GM19438 (cell line): ENCODE data around the gene PTPRT.
"Not testable (repeated sequence)": the region's sequence is repeated elsewhere in the genome, so short reads cannot be mapped to it uniquely, and the experiment has no call there.

Source experiments
- ATAC-seq: cut with Tn5 transposase; IDR thresholded peaks from one replicate; pipeline ENCODE4 v1.9.1; 2021; ENCODE audit warnings: low read depth; ENCODE audit not compliant: unreplicated experiment

PTPRT gene

DNA sequence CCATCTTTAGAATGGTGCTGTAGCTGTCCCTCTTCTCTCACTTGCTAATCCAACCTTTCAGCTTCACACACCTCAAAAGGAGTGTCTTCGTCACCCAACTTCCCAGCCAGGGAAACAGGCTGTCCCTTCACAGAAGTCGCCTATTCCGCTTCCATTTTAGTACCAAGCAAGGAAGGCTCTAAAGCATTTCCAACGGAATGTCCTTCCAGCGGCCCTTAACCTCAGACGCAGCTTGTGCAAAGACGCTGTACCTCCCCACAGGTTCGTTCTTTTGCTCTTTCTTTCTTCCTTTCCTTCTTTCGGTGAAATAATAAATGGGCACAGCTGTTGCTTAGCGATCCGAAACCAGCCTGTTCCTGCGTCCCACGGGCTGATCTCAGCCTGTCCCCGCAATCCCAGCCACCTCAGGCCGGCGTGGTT lies 1.5 kb downstream of the PTPRT start:
- ATAC-seq, result no peak

- ATAC-seq, result no peak
Measured at GRCh38 chr20:43187476-43188233, 2.1 kb downstream of the PTPRT start.

- no peak for ATAC-seq
Measured at GRCh38 chr20:43186312-43186711, 3.4 kb downstream of the PTPRT start.

GRCh38 chr20:43185901-43186300 lies 3.8 kb downstream of the PTPRT start:
- ATAC-seq, result no peak

DNA sequence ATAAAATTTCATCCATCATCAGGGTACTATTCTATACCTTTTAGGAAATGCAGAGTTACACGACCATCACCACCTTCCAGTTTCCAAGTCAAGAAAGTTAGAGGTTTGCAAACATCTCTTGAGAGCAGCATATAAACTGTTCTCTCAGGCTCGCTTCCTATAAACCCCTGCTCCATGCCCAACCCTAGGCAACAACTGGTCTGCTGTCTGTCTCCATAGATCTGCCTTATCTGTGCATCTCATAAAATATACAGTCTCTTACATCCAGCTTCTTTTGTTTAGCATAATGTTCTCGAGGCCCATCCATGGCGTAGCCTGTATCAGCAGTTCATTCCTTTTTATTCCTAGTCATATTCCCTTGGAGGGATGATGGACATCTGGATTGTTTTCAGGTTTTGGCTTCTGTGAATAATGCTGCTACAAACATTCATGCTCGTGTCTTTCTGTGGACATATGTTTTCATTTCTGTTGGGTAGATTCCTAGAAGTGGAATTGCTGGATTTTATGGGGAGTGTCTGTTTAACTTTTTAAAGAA lies 6.1 kb downstream of the PTPRT start:
- ATAC-seq, result no peak

- ATAC-seq, result no peak
Measured at GRCh38 chr20:43178080-43178479, 11.6 kb downstream of the PTPRT start.

DNA sequence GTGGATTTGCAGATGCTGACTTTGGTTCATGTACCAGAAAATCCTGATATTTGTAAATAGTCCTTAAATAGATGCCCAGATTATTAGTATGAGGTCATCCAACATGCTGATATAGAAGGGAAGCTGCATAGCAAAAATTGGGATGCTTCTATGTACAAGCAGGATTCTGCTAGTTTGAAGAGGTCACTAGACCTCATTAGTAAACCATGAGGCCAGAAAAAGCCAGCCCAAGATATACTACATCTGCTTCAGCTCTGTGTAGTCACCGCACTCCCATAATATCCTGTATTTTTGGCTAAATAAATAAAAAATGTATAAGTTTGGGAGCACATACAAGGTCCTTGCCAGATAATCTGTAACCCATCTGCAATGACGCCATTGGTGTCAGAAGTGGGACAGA lies 13.0 kb downstream of the PTPRT start:
- ATAC-seq, result no peak

GRCh38 chr20:43171930-43172329 lies 17.8 kb downstream of the PTPRT start:
- no peak for ATAC-seq

- ATAC-seq, result no peak
Measured at GRCh38 chr20:43170771-43171170, 18.9 kb downstream of the PTPRT start.

GRCh38 chr20:43167615-43168014 lies 22.1 kb downstream of the PTPRT start:
- ATAC-seq, result no peak

- no peak for ATAC-seq
Measured at GRCh38 chr20:43167021-43167420, 22.7 kb downstream of the PTPRT start.

GRCh38 chr20:43165611-43166010 lies 24.1 kb downstream of the PTPRT start:
- ATAC-seq, result no peak

DNA sequence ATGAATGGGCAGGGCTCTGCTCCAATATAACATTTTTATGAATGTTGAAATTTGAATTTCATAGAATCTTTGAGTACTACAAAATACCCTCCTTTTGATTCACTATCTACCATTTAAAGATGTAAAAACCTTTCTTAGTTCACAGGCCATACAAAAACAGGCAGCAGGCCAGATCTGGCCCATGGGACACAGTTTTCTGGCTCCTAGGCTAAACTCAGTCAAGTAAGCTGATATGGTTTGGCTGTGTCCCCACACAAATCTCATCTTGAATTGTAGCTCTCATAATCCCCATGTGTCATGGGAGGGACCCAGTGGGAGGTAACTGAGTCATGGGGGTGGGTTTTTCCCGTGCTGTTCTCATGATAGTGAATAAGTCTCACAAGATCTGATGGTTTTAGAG lies 25.0 kb downstream of the PTPRT start:
- ATAC-seq, result not testable (repeated sequence)

GRCh38 chr20:43161716-43162115 lies 28.0 kb downstream of the PTPRT start:
- ATAC-seq, result no peak

- ATAC-seq, result no peak
Measured at GRCh38 chr20:43160941-43161340, 28.8 kb downstream of the PTPRT start.

GRCh38 chr20:43159994-43160393 lies 29.7 kb downstream of the PTPRT start:
- ATAC-seq, result no peak

- ATAC-seq, result no peak
Measured at GRCh38 chr20:43155366-43156100, 34.2 kb downstream of the PTPRT start.

GRCh38 chr20:43151901-43152300 lies 37.8 kb downstream of the PTPRT start:
- no peak for ATAC-seq

GRCh38 chr20:43151256-43151655 lies 38.5 kb downstream of the PTPRT start:
- ATAC-seq, result no peak

DNA sequence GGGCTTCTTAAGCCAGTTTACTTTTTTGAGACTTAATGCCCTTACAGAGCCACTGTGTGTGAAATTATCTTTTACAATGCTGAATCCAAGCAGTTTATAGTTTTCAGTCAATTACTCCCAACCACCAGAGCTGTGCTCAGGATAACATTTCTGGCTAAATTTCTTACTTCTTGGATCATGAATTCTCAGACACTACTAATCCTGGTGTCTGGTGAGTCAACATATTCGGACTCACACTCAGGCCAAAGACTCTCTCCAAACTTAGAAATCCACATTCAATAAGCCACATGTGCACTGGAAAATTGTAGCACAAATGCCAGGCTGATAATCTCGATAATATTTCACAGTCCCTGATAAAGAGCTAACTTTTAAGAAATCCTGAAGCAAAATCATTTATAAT lies 49.0 kb downstream of the PTPRT start:
- no peak for ATAC-seq

- ATAC-seq, result no peak
Measured at GRCh38 chr20:43138061-43138770, 51.5 kb downstream of the PTPRT start.
